HG03139 (cell line): ENCODE measurements around the gene C11orf52.
A peak's percentile ranks its signal among the peaks of the same experiment; 100 is the strongest.
"Not testable (repeated sequence)": the region's sequence is repeated elsewhere in the genome, so short reads cannot be mapped to it uniquely, and the experiment has no call there.

ENCODE experiments used
- ATAC-seq: cut with Tn5 transposase; IDR thresholded peaks from one replicate; pipeline ENCODE4 v1.9.1; 2021; ENCODE audit not compliant: unreplicated experiment

The C11orf52 gene

GRCh38 chr11:111912535-111912934 lies 6.2 kb upstream of the C11orf52 start, which contains the start of gene HSPB2:
Gene HSPB2 (plus strand): TSS chr11:111912734. CDS start chr11:111912830, 96 bp downstream.
- ATAC-seq = no peak

- no peak for ATAC-seq
These were observed 5.5 kb upstream of the C11orf52 start for GRCh38 chr11:111913031-111913861.

- no peak for ATAC-seq
These were observed 4.7 kb upstream of the C11orf52 start for GRCh38 chr11:111913997-111914396.

GRCh38 chr11:111916768-111917167 lies 1.9 kb upstream of the C11orf52 start:
- no peak for ATAC-seq

- ATAC-seq = no peak
These were observed 1.4 kb upstream of the C11orf52 start for GRCh38 chr11:111917312-111917711.

GRCh38 chr11:111917788-111918187 lies 925 bp upstream of the C11orf52 start:
- ATAC-seq = no peak

DNA sequence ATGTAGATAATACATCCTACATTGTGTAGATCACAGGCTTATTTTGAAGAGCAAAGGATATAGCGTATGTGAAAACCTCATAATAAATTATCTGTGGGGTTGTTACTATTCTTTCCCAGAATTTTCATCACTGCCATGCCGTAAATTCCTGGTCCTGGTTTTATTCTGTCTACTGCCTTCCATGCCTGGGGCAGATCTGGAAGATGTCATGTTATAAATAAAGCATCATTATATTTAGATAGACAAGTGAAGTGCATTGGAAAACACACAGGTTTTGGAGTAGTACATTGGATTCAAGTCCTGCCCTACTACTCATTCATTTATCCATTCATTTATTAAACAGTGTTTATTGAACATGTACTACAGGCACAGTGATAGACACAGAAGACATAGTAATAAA lies 2.2 kb downstream of the C11orf52 start:
- no peak for ATAC-seq

DNA sequence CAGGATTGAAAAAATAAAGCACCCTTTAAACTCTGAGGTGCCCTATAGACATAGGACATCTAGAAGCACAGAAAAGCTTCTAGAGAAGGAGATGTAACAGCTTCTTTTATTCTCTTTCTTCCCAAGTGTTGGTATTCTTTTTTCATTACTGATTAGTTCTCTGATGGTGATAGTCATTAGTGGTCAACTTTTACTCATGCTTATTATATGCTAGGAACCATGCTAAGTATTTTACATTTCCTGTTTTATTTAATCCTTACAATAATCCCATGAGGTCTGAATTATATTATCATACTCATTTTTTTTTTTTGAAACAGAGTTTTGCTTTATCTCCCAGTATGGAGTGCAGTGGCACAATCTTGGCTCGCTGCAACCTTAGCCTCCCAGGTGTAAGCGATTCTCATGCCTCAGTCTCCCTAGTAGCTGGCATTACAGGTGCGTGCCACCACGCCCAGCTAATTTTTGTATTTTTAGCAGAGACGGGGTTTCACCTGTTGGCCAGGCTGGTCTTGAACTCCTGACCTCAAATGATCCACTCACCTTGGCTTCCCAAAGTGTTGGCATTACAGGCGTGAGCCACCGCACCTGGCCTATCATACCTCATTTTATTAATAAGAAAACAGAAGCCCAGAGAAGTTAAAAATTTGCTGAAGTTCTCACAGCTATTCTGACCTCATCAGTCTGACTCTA lies 3.0 kb downstream of the C11orf52 start:
- no peak for ATAC-seq

DNA sequence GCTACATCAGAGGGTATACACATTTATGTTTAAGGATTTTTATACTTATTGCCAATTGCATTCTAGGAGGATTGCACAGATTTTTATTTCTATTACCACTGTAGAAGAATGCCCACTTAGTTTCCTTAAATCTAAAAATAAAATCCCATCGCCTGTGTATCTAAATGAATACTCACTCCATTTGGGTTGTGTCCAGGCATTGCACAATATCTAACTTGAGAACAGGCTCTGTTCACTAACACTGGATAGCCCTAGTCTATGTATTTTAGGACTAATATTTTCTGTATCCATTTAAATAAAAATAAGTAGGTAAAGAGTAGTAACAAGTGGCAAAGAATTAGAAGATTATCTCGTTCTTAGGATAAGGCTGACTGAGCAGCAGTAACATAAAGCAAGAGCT lies 4.1 kb downstream of the C11orf52 start:
- no peak for ATAC-seq

- no peak for ATAC-seq
These were observed 4.7 kb downstream of the C11orf52 start for GRCh38 chr11:111923351-111923788.

- no peak for ATAC-seq
These were observed 5.2 kb downstream of the C11orf52 start for GRCh38 chr11:111923951-111924350.

- ATAC-seq = no peak
These were observed 7.2 kb downstream of the C11orf52 start for GRCh38 chr11:111925953-111926352.

DNA sequence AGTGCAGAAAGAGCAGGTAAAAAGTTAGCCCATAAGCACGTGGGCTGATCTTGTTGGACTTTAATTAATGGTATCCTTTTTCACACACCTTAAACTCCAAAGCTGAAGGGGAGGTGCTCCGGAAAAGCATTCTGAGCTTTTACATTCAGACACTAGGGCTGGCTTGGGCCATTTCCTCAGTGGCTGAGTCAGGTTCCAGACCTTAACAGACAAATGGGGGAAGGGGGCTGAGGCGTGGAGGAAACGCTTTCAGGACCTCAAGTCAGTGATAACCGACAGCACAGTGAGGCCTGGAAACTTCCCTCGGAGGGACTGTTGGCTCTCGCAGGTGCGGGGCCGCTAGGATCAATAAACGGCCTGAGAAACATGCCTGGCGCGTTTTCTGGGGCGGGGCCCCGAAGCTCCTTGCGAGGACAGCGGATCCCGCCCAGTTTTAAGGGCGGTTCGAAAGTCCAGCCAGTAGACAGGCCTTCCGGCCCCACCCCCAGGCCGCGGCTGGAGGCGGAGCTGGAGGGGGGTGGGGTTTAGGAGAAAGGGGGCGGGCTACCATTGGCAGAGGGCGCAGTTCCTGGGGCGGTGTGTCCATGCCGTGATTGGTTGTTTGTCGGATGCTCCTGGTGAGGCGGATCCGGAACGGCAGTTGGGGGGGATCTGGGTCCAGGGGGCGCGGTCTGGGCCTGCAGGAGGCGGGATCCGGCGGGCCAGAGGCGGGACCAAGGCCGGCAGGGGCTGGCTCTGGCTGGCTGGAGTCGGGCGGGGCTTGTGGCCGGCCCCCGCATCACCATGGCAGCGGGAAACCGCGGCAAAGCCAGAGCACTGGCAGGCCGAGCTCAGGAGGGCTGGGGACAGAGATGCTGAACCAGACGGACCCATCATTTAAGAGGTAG lies 8.0 kb downstream of the C11orf52 start:
- ATAC-seq = peak; percentile 95

DNA sequence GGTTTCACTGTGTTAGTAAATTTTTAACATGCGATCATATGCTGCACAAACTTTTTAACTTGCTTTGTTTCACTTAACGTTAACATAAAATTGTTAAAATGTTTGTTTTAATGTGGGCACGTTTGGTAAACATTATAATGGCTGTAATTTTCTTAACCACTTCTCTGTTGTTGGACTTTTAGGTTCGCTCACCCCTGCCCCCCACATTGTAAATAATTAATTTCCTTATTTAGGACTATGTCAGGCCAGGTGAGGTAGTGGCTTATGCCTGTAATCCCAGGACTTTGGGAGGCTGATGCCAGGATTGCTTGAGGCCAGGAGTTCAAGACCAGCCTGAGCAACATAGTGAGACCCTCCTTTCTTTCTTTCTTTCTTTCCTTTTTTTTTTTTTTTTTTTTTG lies 11.8 kb downstream of the C11orf52 start:
- ATAC-seq = no peak

DNA sequence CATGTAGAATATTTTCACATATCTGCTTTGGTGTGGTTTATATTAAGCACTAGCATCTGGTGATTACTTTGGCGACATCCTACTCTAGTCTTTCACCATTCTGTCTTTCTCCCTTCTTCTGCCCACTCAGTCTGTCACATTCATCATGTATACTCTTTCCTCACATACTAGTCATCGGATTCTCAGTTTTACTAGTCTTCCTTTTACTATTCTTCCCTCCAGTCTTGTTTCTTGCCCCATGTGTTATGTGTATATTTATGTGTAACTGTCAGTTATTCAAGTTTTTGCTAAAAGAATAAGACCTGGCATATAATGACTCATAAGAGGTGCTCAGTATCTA lies 13.9 kb downstream of the C11orf52 start:
- no peak for ATAC-seq

- ATAC-seq = not testable (repeated sequence)
These were observed 14.5 kb downstream of the C11orf52 start for GRCh38 chr11:111933176-111933575.

DNA sequence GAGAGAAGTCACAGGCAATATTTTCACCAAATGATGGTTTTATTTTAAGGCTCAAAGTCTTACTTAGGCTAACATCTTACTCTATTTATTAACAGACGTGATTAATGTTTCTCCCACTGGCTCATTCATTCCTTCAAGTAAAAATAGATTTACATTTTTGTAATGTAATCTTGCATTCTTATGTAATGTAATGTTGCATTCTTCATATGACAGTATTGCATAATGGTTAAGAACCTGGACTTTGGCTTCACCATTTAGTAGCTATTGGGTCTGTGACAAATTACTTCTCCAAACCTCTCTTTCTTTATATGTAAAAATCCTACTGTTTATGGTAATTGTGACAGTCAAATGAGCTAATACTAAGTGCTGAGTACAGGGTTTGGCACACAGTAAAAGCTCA lies 15.2 kb downstream of the C11orf52 start:
- ATAC-seq = no peak

DNA sequence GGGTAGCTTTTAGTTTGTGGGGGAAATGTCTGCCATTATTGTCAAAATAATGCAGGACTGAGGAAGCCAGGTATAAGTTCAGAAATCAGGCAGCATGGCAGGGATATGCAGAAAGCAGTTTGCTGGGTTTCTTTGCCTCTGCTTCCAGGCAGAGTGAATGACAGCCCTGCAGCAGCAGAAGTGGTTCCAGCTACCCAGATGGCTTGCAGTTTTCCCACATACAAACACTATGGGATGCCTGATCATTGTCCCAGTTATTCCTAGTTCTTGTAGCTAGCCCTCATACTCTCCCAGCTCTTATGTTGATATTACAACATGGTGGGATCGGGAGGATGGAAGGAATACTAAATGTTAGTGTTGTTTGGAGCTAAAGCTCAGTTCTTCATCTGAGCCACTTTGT lies 15.6 kb downstream of the C11orf52 start:
- no peak for ATAC-seq

DNA sequence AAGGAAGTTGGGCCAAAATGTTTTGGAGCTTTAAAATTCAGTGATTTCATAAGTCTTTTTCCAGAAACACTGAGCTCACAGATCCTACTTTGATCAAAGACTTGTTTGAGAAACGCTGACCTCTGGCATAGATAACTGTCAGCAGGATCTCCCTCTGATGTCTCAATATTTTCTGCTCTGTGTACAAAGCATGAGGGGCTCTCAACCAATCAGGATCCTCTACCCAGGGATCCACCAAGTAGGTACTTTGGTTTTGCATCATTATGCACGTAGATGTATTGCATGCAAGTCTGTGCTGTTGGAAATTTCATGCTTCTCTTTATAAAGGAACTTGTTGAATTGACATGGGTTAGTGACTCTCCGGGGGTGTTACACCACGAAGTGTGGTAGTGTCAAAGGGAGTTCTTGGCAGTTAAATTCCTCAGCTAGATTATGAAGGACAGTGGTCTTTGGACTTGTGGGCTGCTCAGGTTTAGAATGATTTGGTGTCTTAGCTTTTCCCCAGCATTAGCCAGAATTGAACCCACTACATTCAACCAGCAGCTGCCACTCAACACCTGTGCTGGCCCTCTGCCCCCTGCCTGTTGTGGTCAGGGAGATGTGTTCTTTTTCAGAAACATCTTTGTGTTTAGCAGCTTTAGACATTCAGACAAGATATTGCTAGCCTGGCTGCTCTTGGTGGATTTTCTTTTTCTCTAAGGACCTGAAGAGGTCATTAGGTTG lies 16.8 kb downstream of the C11orf52 start:
- no peak for ATAC-seq

- ATAC-seq = no peak
These were observed 17.4 kb downstream of the C11orf52 start for GRCh38 chr11:111936040-111936540.

- no peak for ATAC-seq
These were observed 18.7 kb downstream of the C11orf52 start for GRCh38 chr11:111937461-111937769.
